IMR-90 (cell line): ENCODE data around the gene HMGCL. TPM values are rescaled to one million over a fixed set of nuclear protein-coding genes. Genes with fewer than 3 reads are reported as not detected.
"Not testable (repeated sequence)": the region's sequence is repeated elsewhere in the genome, so short reads cannot be mapped to it uniquely, and the experiment has no call there.

Experiments used
- ATAC-seq: fragments of 200-7000 bp; cut with Tn5 transposase; 2 replicates; pipeline ENCODE4 v1.9.1; 2020; ENCODE audit warnings: low read depth, mild to moderate bottlenecking, moderate library complexity
- BruUV-seq: library from RNA; stranded (reverse); fragments of 400-500 nt; replicated peaks from 2 replicates; lab custom pipeline; 2021; lab: Mats Ljungman, UMichigan
- CTCF ChIA-PET: fragments of 300-600 bp; formaldehyde crosslinking; extraction: SDS; loops from one replicate; lab custom pipeline; 2021; ENCODE audit warnings: antibody characterized with exemption; lab: Yijun Ruan, JAX
- POLR2A ChIA-PET: fragments of 300-600 bp; sonication (Branson Sonifier 250); formaldehyde crosslinking; loops from one replicate; lab custom pipeline; 2022; ENCODE audit warnings: antibody characterized with exemption; ENCODE audit not compliant: unreplicated experiment; lab: Charles Lee
- DNase-seq: peaks from one replicate; pipeline ENCODE4 v3.0.0; 2013
- H2AFZ ChIP-seq: replicated peaks from 2 replicates; pipeline ENCODE3; 2013; ENCODE audit warnings: low read length, mild to moderate bottlenecking; ENCODE audit not compliant: poor library complexity
- H2AK5ac ChIP-seq: 2 replicates; pipeline ENCODE4 v1.6.1; 2013; ENCODE audit warnings: low read depth, low read length, inconsistent platforms
- H2AK9ac ChIP-seq: replicated peaks from 2 replicates; pipeline ENCODE3; 2013; ENCODE audit warnings: mild to moderate bottlenecking, low read depth, low read length, moderate library complexity; ENCODE audit not compliant: poor library complexity
- H2BK120ac ChIP-seq: 2 replicates; pipeline ENCODE4 v1.6.1; 2013; ENCODE audit warnings: low read depth, low read length, inconsistent platforms
- H2BK15ac ChIP-seq: 3 replicates; pipeline ENCODE4 v1.6.1; 2013; ENCODE audit warnings: low read depth, low read length, inconsistent platforms
- H2BK20ac ChIP-seq: 2 replicates; pipeline ENCODE4 v1.6.1; 2013; ENCODE audit warnings: low read depth, mild to moderate bottlenecking, inconsistent platforms, low read length, moderate library complexity
- H2BK5ac ChIP-seq: 2 replicates; pipeline ENCODE4 v1.6.1; 2013; ENCODE audit warnings: mild to moderate bottlenecking, low read depth, low read length, inconsistent platforms; ENCODE audit not compliant: poor library complexity, severe bottlenecking
- H3K14ac ChIP-seq: replicated peaks from 2 replicates; pipeline ENCODE4 v1.6.1; 2013; ENCODE audit warnings: low read depth, low read length, inconsistent platforms
- H3K18ac ChIP-seq: 2 replicates; pipeline ENCODE4 v1.6.1; 2013; ENCODE audit warnings: low read depth, low read length, control low read depth
- H3K23ac ChIP-seq: 2 replicates; pipeline ENCODE4 v1.6.1; 2013; ENCODE audit warnings: low read depth, low read length, inconsistent platforms
- H3K27ac ChIP-seq: 2 replicates; pipeline ENCODE4 v1.5.1; 2013; ENCODE audit warnings: mild to moderate bottlenecking, control low read depth, low read length; ENCODE audit not compliant: insufficient read depth
- H3K27me3 ChIP-seq: 2 replicates; pipeline ENCODE4 v1.6.1; 2013; ENCODE audit warnings: low read length; ENCODE audit not compliant: control insufficient read depth, insufficient read depth
- H3K36me3 ChIP-seq: 2 replicates; pipeline ENCODE4 v1.6.1; 2013; ENCODE audit warnings: low read length, mixed read lengths; ENCODE audit not compliant: control insufficient read depth, insufficient read depth
- H3K4ac ChIP-seq: 2 replicates; pipeline ENCODE4 v1.6.1; 2013; ENCODE audit warnings: low read depth, low read length, inconsistent platforms
- H3K4me1 ChIP-seq: 2 replicates; pipeline ENCODE4 v1.6.1; 2013; ENCODE audit warnings: low read length, mixed read lengths; ENCODE audit not compliant: control insufficient read depth, insufficient read depth
- H3K4me2 ChIP-seq: 2 replicates; pipeline ENCODE4 v1.6.1; 2013; ENCODE audit warnings: low read depth, mild to moderate bottlenecking, control low read depth, low read length, moderate library complexity
- H3K4me3 ChIP-seq: 2 replicates; pipeline ENCODE4 v1.5.1; 2013; ENCODE audit warnings: low read depth, mild to moderate bottlenecking, control low read depth, low read length, moderate library complexity; ENCODE audit not compliant: insufficient read depth
- H3K56ac ChIP-seq: 2 replicates; pipeline ENCODE4 v1.6.1; 2013; ENCODE audit warnings: low read length, inconsistent platforms; ENCODE audit not compliant: insufficient read depth; ENCODE audit errors: extremely low read depth
- H3K79me1 ChIP-seq, 2 experiments: 2 replicates each; pipeline ENCODE4 v1.6.1; 2013; ENCODE audit warnings: low read length in 2 of 2, inconsistent platforms in 1 of 2, low read depth in 1 of 2
- H3K9ac ChIP-seq: 2 replicates; pipeline ENCODE4 v1.6.1; 2013; ENCODE audit warnings: low read depth, low read length, control low read depth
- H3K9me1 ChIP-seq: 2 replicates; pipeline ENCODE4 v1.6.1; 2013; ENCODE audit warnings: low read length, inconsistent platforms; ENCODE audit not compliant: insufficient read depth
- H3K9me3 ChIP-seq: 2 replicates; pipeline ENCODE4 v1.6.1; 2013; ENCODE audit warnings: low read length; ENCODE audit not compliant: control insufficient read depth, insufficient read depth
- H4K20me1 ChIP-seq: 2 replicates; pipeline ENCODE4 v1.6.1; 2013; ENCODE audit warnings: low read length, inconsistent platforms; ENCODE audit not compliant: insufficient read depth
- H4K5ac ChIP-seq: 2 replicates; pipeline ENCODE4 v1.6.1; 2013; ENCODE audit warnings: mild to moderate bottlenecking, low read depth, low read length, control low read depth
- H4K8ac ChIP-seq, 2 experiments: 2 replicates each; pipeline ENCODE4 v1.6.1; 2013; ENCODE audit warnings: low read depth in 2 of 2, low read length in 2 of 2, control low read depth in 1 of 2, inconsistent platforms in 1 of 2
- H4K91ac ChIP-seq: 2 replicates; pipeline ENCODE4 v1.6.1; 2013; ENCODE audit warnings: low read depth, low read length, inconsistent platforms; ENCODE audit not compliant: insufficient read depth
- MXI1 ChIP-seq: IDR thresholded peaks from 2 replicates; pipeline ENCODE4 v1.6.1; 2012; ENCODE audit warnings: low read depth, mild to moderate bottlenecking, low read length, moderate library complexity, borderline replicate concordance
- WGBS, 2 experiments: methylation state at CpG; one replicate each; pipeline versions ENCODE4 v1.1.5 to v1.1.7; 2013; ENCODE audit warnings: missing lambda C conversion rate in 2 of 2; ENCODE audit not compliant: insufficient read length in 1 of 2; ENCODE audit errors: extremely low coverage in 2 of 2; 5-methylcytosine and 5-hydroxymethylcytosine counted together
- dilution Hi-C: fragments of 300-500 bp; cut with HindIII; formaldehyde crosslinking; loops from one replicate; pipeline ENCODE4 v1.14.3; 2018; ENCODE audit warnings: low sequenced_read_pairs; ENCODE audit not compliant: unreplicated experiment
- in situ Hi-C: fragments of 300-500 bp; cut with MboI; formaldehyde crosslinking; loops from 3 replicates; pipeline ENCODE4 v1.14.3; 2019; ENCODE audit warnings: low sequenced_read_pairs, inconsistent platforms, mixed read lengths
- intact Hi-C: fragments of 100-400 bp; cut with micrococcal nuclease; formaldehyde crosslinking; loops from 2 replicates; pipeline ENCODE4 v1.10.0; 2022
- polyA plus RNA-seq, 3 experiments: library from polyadenylated mRNA; depleted of rRNA; stranded (reverse); fragments of >200 nt; gene quantifications; 2 replicates each; pipeline ENCODE4 v1.2.3, GENCODE V29; 2012; ENCODE audit warnings: low replicate concordance in 1 of 3
- total RNA-seq: library from RNA; depleted of rRNA; stranded (reverse); fragments of >200 nt; gene quantifications from 2 replicates; pipeline ENCODE4 v1.2.3, GENCODE V29; 2012

The HMGCL gene
- total and polyA plus RNA-seq, 2 of the 4 experiments (the other 2 are of a cell fraction): 30.6 to 33.5 TPM

DNA sequence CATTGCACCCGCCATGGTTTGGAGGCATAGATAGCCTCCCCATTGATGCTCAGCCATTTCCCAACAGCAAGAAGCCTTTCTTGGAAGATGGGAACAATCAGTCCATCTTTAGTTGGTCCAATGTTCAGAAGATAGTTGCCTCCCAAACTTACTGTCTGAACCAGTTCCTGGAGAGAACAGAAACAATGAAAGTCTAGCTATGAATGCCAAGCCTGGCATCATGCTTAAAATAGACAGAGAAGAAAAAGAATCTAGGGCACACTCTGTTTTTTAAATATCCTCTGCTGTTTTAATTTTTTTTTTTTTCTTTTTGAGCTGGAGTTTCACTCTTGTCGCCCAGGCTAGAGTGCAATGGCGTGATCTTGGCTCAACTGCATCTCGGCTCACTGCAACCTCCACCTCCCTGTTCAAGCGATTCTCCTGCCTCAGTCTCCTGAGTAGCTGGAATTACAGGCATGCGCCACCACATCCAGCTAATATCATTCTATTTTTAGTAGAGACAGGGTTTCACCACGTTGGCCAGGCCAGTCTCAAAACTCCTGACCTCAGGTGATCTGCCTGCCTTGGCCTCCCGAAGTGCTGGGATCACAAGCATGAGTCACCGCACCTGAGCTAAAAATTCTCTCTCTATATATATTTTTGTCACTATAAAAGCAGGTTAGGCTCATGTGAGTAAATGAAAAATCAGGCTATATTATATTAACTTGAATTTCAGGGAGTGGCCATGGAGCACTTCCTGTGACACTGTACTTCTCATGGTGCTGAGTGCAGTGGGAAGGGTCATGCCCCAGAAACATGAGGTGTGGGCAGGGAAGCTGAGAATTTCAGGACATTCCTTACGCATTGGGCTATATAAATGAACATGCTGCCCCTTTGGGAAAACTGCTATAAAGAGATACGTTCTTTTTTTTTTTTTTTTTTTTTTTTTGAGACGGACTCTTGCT, 23.7 kb upstream of the HMGCL start (continued):
- no peak for TF ChIP-seq MXI1

DNA sequence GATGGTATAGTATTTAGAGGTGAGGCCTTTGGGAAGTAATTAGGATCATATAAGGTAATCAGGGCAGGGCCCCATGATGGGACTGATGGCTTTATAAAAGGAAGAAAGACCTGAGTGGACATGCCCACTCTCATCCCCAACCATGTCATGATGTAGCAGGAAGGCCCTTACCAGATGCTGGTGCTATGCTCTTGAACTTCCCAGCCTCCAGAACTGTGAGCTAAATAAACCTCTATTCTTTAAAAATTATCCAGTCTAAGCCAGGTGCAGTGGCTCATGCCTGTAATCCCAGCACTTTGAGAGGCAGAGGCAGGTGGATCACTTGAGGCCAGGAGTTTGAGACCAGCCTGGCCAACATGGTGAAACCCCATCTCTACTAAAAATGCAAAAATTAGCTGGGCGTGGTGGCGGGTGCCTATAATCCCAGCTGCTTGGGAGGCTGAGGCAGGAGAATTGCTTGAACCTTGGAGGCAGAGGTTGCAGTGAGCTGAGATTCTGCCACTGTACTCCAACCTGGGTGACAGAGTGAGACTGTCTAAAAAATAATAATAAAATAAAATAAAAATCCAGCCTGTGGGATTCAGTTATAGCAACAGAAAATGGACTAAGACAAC, 22.4 kb upstream of the HMGCL start:
- H2BK5ac ChIP-seq, H3K27ac ChIP-seq, H3K9me3 ChIP-seq, H4K20me1 ChIP-seq, H2AFZ ChIP-seq, H3K4ac ChIP-seq, H3K14ac ChIP-seq, H4K5ac ChIP-seq, dilution Hi-C loops, H2BK120ac ChIP-seq, DNase-seq, intact Hi-C loops, H3K56ac ChIP-seq, H3K4me3 ChIP-seq, ATAC-seq, H3K18ac ChIP-seq, H3K9me1 ChIP-seq, H2AK9ac ChIP-seq, H2AK5ac ChIP-seq, H3K4me1 ChIP-seq, H4K8ac ChIP-seq, H3K4me2 ChIP-seq, CTCF ChIA-PET, H3K23ac ChIP-seq, H4K91ac ChIP-seq, H3K9ac ChIP-seq, H2BK20ac ChIP-seq, H3K79me1 ChIP-seq, POLR2A ChIA-PET, BruUV-seq, H3K36me3 ChIP-seq, in situ Hi-C loops, H2BK15ac ChIP-seq: not testable (repeated sequence)
- H3K27me3 ChIP-seq: peaks cover 13% of the 10 kb centered on the region
- WGBS, 2 experiments: no CpG with 5 or more reads among the region's 2 CpGs
